Lower lobe of right lung (tissue), 2 donors: ENCODE data around the gene INSL3. TPM values are rescaled to one million over a fixed set of nuclear protein-coding genes. Genes with fewer than 3 reads are reported as not detected.
"Not testable (repeated sequence)": the region's sequence is repeated elsewhere in the genome, so short reads cannot be mapped to it uniquely, and the experiment has no call there.

Source experiments
- ATAC-seq, 2 donors: fragments of 200-7000 bp; cut with Tn5 transposase; one replicate each; pipeline ENCODE4 v1.9.1; 2020 to 2022; ENCODE audit warnings: mild to moderate bottlenecking in 2 of 2, moderate library complexity in 2 of 2
- DNase-seq: peaks from one replicate; pipeline ENCODE4 v3.0.0-alpha.2; 2020
- H3K27ac ChIP-seq: fragments of 200-600 bp; one replicate; pipeline ENCODE4 v1.8.0; 2022
- H3K27me3 ChIP-seq: fragments of 200-600 bp; one replicate; pipeline ENCODE4 v1.8.0; 2022; ENCODE audit warnings: low read depth
- H3K36me3 ChIP-seq: fragments of 200-600 bp; one replicate; pipeline ENCODE4 v1.8.0; 2022; ENCODE audit warnings: mild to moderate bottlenecking
- H3K4me1 ChIP-seq: fragments of 200-600 bp; one replicate; pipeline ENCODE4 v1.8.0; 2022
- H3K4me3 ChIP-seq: fragments of 200-600 bp; one replicate; pipeline ENCODE4 v1.8.0; 2022; ENCODE audit warnings: mild to moderate bottlenecking
- H3K9me3 ChIP-seq: fragments of 200-600 bp; one replicate; pipeline ENCODE4 v1.8.0; 2022
- CTCF ChIP-seq: fragments of 200-600 bp; IDR thresholded peaks from one replicate; pipeline ENCODE4 v1.8.0; 2022; ENCODE audit warnings: antibody characterized with exemption, mild to moderate bottlenecking
- intact Hi-C: fragments of 100-400 bp; cut with DNase I; formaldehyde crosslinking; loops from one replicate; pipeline ENCODE4 v1.11.0; 2022
- total RNA-seq: library from RNA; stranded (reverse); fragmentation: NEBNext Ultra II Directional; extraction: Animal tissue kit (Norgen Biotek cat#: 25700); gene quantifications from one replicate; pipeline ENCODE4 v1.2.1, GENCODE V29; 2021
- donor health status: DM: no; HTN: yes; CAD: no; lungs with severe emphysema.

The INSL3 gene
- total RNA-seq, 1 donor from 2014 or later, result not detected

- peaks cover 22% of the 10 kb centered on the region for H3K27me3 ChIP-seq
- peak; percentile 76 for DNase-seq
- no peaks in the 10 kb centered on the region for H3K9me3 ChIP-seq
- TF ChIP-seq CTCF, result no peak
- H3K36me3 ChIP-seq, result no peaks in the 10 kb centered on the region
- H3K4me1 ChIP-seq, result peaks cover 10% of the 10 kb centered on the region
- intact Hi-C loops, result no loop called here
- peak; percentile 17 to 37 for ATAC-seq
- H3K4me3 ChIP-seq, result peak overlapping the region; percentile 39
- no peak overlapping the region for H3K27ac ChIP-seq
Observed at GRCh38 chr19:17778968-17779929, 42.1 kb downstream of the INSL3 start.

- intact Hi-C loops, result no loop called here
- peaks cover 10% of the 10 kb centered on the region for H3K4me1 ChIP-seq
- peaks cover 22% of the 10 kb centered on the region for H3K27me3 ChIP-seq
- no peaks in the 10 kb centered on the region for H3K9me3 ChIP-seq
- peak; percentile 73 to 85 for ATAC-seq
- TF ChIP-seq CTCF, result no peak
- H3K4me3 ChIP-seq, result peak overlapping the region; percentile 39
- H3K27ac ChIP-seq, result no peak overlapping the region
- no peaks in the 10 kb centered on the region for H3K36me3 ChIP-seq
- peak; percentile 88 for DNase-seq
Observed at GRCh38 chr19:17778251-17778967, 42.9 kb downstream of the INSL3 start.

- peaks cover 22% of the 10 kb centered on the region for H3K27me3 ChIP-seq
- DNase-seq, H3K4me3 ChIP-seq, ATAC-seq, intact Hi-C loops, H3K36me3 ChIP-seq, H3K9me3 ChIP-seq, H3K27ac ChIP-seq: not testable (repeated sequence)
- peaks cover 10% of the 10 kb centered on the region for H3K4me1 ChIP-seq
Observed at GRCh38 chr19:17777840-17778239, 43.5 kb downstream of the INSL3 start.

- peak; percentile 49 to 50 for ATAC-seq
- Histone ChIP-seq H3K36me3 (no peaks in the 10 kb centered on the region), H3K9me3 (no peaks in the 10 kb centered on the region), H3K27me3 (peaks cover 22% of the 10 kb centered on the region), H3K27ac (no peak overlapping the region), H3K4me3 (no peak overlapping the region), H3K4me1 (peaks cover 10% of the 10 kb centered on the region)
- DNase-seq, result peak; percentile 82
- TF ChIP-seq CTCF, result no peak
- intact Hi-C loops, result no loop called here
Observed at GRCh38 chr19:17775991-17776803, 45.1 kb downstream of the INSL3 start.

GRCh38 chr19:17775245-17775927 is 45.9 kb downstream of the INSL3 start:
- H3K9me3 ChIP-seq, result no peaks in the 10 kb centered on the region
- H3K27ac ChIP-seq, result no peak overlapping the region
- H3K4me1 ChIP-seq, result peaks cover 10% of the 10 kb centered on the region
- intact Hi-C loops, result no loop called here
- ATAC-seq, result peak; percentile 13 to 20
- H3K27me3 ChIP-seq, result peaks cover 14% of the 10 kb centered on the region
- DNase-seq, result no peak
- peak; percentile 43 for TF ChIP-seq CTCF
- H3K4me3 ChIP-seq, result no peak overlapping the region
- H3K36me3 ChIP-seq, result no peaks in the 10 kb centered on the region
